H9 (cell line): Measurements from ENCODE around the gene RIPOR1. TPM values are rescaled to one million over a fixed set of nuclear protein-coding genes. Genes with fewer than 3 reads are reported as not detected.

Experiments
- DNase-seq: peaks from one replicate; pipeline ENCODE4 v3.0.0-alpha.2; 2017
- H2AFZ ChIP-seq: one replicate; pipeline ENCODE4 v1.6.1; 2013; ENCODE audit warnings: mild to moderate bottlenecking, low read length, control low read depth, moderate library complexity
- H2AK5ac ChIP-seq: 2 replicates; pipeline ENCODE4 v1.6.1; 2013; ENCODE audit warnings: low read length, control low read depth, mixed read lengths; ENCODE audit not compliant: insufficient read length
- H2BK120ac ChIP-seq: one replicate; pipeline ENCODE4 v1.6.1; 2013; ENCODE audit warnings: low read depth, mild to moderate bottlenecking, low read length, control low read depth, inconsistent platforms; ENCODE audit not compliant: poor library complexity, severe bottlenecking
- H2BK12ac ChIP-seq: 2 replicates; pipeline ENCODE4 v1.6.1; 2013; ENCODE audit warnings: low read length, control low read depth, mixed read lengths, low read depth; ENCODE audit not compliant: insufficient read length
- H2BK15ac ChIP-seq: 2 replicates; pipeline ENCODE4 v1.6.1; 2013; ENCODE audit warnings: low read depth, low read length, control low read depth
- H2BK20ac ChIP-seq: one replicate; pipeline ENCODE4 v1.6.1; 2013; ENCODE audit warnings: low read depth, mild to moderate bottlenecking, low read length, control low read depth, inconsistent platforms; ENCODE audit not compliant: poor library complexity, severe bottlenecking
- H2BK5ac ChIP-seq: 2 replicates; pipeline ENCODE4 v1.6.1; 2013; ENCODE audit warnings: low read length, control low read depth, mixed read lengths; ENCODE audit not compliant: insufficient read length
- H3K14ac ChIP-seq: 2 replicates; pipeline ENCODE4 v1.6.1; 2013; ENCODE audit warnings: low read length, control low read depth; ENCODE audit not compliant: insufficient read depth
- H3K18ac ChIP-seq: 2 replicates; pipeline ENCODE4 v1.6.1; 2013; ENCODE audit warnings: low read depth, mild to moderate bottlenecking, mixed read lengths, low read length, control low read depth; ENCODE audit not compliant: insufficient read length
- H3K23ac ChIP-seq: 2 replicates; pipeline ENCODE4 v1.6.1; 2013; ENCODE audit warnings: low read length, control low read depth, mixed read lengths, low read depth; ENCODE audit not compliant: insufficient read length
- H3K23me2 ChIP-seq: 2 replicates; pipeline ENCODE4 v1.6.1; 2013; ENCODE audit warnings: low read depth, mild to moderate bottlenecking, mixed read lengths, low read length, control low read depth; ENCODE audit not compliant: insufficient read length, poor library complexity, severe bottlenecking
- H3K27ac ChIP-seq: 2 replicates; pipeline ENCODE4 v1.5.1; 2013; ENCODE audit warnings: low read length, control low read depth, mixed read lengths, low read depth; ENCODE audit not compliant: insufficient read length
- H3K27me3 ChIP-seq: 2 replicates; pipeline ENCODE4 v1.6.1; 2013; ENCODE audit warnings: low read length, control low read depth, inconsistent platforms; ENCODE audit not compliant: insufficient read depth
- H3K4ac ChIP-seq: 2 replicates; pipeline ENCODE4 v1.6.1; 2013; ENCODE audit warnings: low read depth, mild to moderate bottlenecking, control low read depth, inconsistent platforms, low read length, moderate library complexity
- H3K4me1 ChIP-seq: 2 replicates; pipeline ENCODE4 v1.6.1; 2013; ENCODE audit warnings: low read length, control low read depth, inconsistent platforms; ENCODE audit not compliant: insufficient read depth
- H3K4me2 ChIP-seq: 2 replicates; pipeline ENCODE4 v1.6.1; 2013; ENCODE audit warnings: low read length, control low read depth, mixed read lengths; ENCODE audit not compliant: insufficient read length, insufficient read depth
- H3K56ac ChIP-seq: 2 replicates; pipeline ENCODE4 v1.6.1; 2013; ENCODE audit warnings: low read depth, mild to moderate bottlenecking, mixed read lengths, low read length, control low read depth; ENCODE audit not compliant: insufficient read length
- H3K79me1 ChIP-seq: 2 replicates; pipeline ENCODE4 v1.6.1; 2013; ENCODE audit warnings: low read depth, mild to moderate bottlenecking, moderate library complexity, low read length, control low read depth, inconsistent platforms; ENCODE audit not compliant: insufficient read depth, poor library complexity, severe bottlenecking
- H3K79me2 ChIP-seq: 2 replicates; pipeline ENCODE4 v1.6.1; 2013; ENCODE audit warnings: low read length, control low read depth, inconsistent platforms; ENCODE audit not compliant: insufficient read depth
- H3K9ac ChIP-seq: 2 replicates; pipeline ENCODE4 v1.6.1; 2013; ENCODE audit warnings: low read length, control low read depth, mixed read lengths; ENCODE audit not compliant: insufficient read length; ENCODE audit errors: extremely low read depth
- H3K9me3 ChIP-seq: one replicate; pipeline ENCODE4 v1.6.1; 2013; ENCODE audit warnings: low read depth, low read length, inconsistent platforms; ENCODE audit not compliant: control insufficient read depth
- H3T11ph ChIP-seq: one replicate; pipeline ENCODE4 v1.6.1; 2013; ENCODE audit warnings: mild to moderate bottlenecking, low read length, control low read depth, inconsistent platforms
- H4K20me1 ChIP-seq: one replicate; pipeline ENCODE4 v1.6.1; 2013; ENCODE audit not compliant: control insufficient read depth, insufficient read length, insufficient read depth
- H4K5ac ChIP-seq: 2 replicates; pipeline ENCODE4 v1.6.1; 2013; ENCODE audit warnings: low read depth, mild to moderate bottlenecking, mixed read lengths, low read length, control low read depth; ENCODE audit not compliant: insufficient read length
- H4K8ac ChIP-seq: replicated peaks from 2 replicates; pipeline ENCODE4 v1.6.1; 2013; ENCODE audit warnings: low read length, control low read depth, mixed read lengths, low read depth; ENCODE audit not compliant: insufficient read length
- H4K91ac ChIP-seq: 2 replicates; pipeline ENCODE4 v1.6.1; 2013; ENCODE audit warnings: low read depth, mild to moderate bottlenecking, moderate library complexity, mixed read lengths, low read length, control low read depth; ENCODE audit not compliant: insufficient read length
- H3K27ac Mint-ChIP-seq, 3 experiments: 2 replicates in 2 of 3; 3 replicates in 1 of 3; pipeline ENCODE4 v1.8.0; 2020 to 2021; ENCODE audit warnings: mixed read lengths in 3 of 3, mild to moderate bottlenecking in 1 of 3, moderate library complexity in 1 of 3
- H3K27me3 Mint-ChIP-seq: 2 replicates; pipeline ENCODE4 v1.8.0; 2021; ENCODE audit warnings: low read depth, mild to moderate bottlenecking, moderate library complexity, mixed read lengths
- H3K36me3 Mint-ChIP-seq, 3 experiments: 2 replicates in 2 of 3; 3 replicates in 1 of 3; pipeline ENCODE4 v1.8.0; 2020 to 2021; ENCODE audit warnings: low read depth in 3 of 3, mixed read lengths in 3 of 3; ENCODE audit not compliant: insufficient read depth in 1 of 3
- H3K4me1 Mint-ChIP-seq, 2 experiments: 2 replicates each; pipeline ENCODE4 v1.8.0; 2020; ENCODE audit warnings: mixed read lengths in 2 of 2
- H3K4me3 Mint-ChIP-seq, 2 experiments: 2 replicates in 1 of 2; 3 replicates in 1 of 2; pipeline ENCODE4 v1.8.0; 2020 to 2021; ENCODE audit warnings: mild to moderate bottlenecking in 2 of 2, mixed read lengths in 2 of 2, moderate library complexity in 1 of 2
- H3K9me3 Mint-ChIP-seq, 2 experiments: 2 replicates in 1 of 2; 3 replicates in 1 of 2; pipeline ENCODE4 v1.8.0; 2020; ENCODE audit warnings: mild to moderate bottlenecking in 2 of 2, mixed read lengths in 2 of 2, moderate library complexity in 1 of 2
- CTCF ChIP-seq: fragments of 200-600 bp; sonication (generic); conservative IDR thresholded peaks from 3 replicates; pipeline ENCODE4 v1.8.0; 2021; ENCODE audit warnings: antibody characterized with exemption, mild to moderate bottlenecking
- WGBS: extraction: QIAGEN DNeasy Blood & Tissue Kit; methylation state at CpG from one replicate; pipeline ENCODE4 v1.1.7; 2013; ENCODE audit warnings: missing lambda C conversion rate, low lambda C conversion rate, mixed read lengths; ENCODE audit not compliant: insufficient read length; ENCODE audit errors: extremely low coverage; 5-methylcytosine and 5-hydroxymethylcytosine counted together
- total RNA-seq: library from RNA; stranded (reverse); gene quantifications from 2 replicates; pipeline ENCODE4 v1.2.1, GENCODE V29; 2021

The RIPOR1 gene
- total RNA-seq, 1 experiment from 2014 or later, result 14.3 TPM

DNA sequence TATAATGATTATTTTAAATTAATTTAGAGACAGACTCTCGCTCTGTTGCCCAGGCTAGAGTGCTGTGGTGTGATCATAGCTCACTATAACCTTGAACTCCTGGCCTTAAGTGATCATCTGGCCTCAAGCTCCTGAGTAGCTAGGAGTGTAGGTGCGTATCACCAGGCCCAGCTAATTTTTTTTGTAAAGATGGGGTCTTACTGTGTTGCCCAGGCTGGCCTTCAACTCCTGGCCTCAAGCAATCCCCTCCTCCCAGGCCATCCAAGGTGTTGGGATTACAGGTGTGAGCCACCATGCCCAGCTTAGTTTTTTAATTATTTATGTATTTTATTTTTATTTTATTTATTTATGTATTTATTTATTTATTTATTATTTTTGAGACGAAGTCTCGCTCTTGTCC lies 51.6 kb downstream of the RIPOR1 start:
- DNase-seq, result no peak
- Histone ChIP-seq H3K23ac (no peak overlapping the region), H2BK12ac (no peak overlapping the region), H3K4me2 (no peak overlapping the region), H4K20me1 (no peaks in the 10 kb centered on the region), H3K14ac (no peak overlapping the region), H4K91ac (no peak overlapping the region), H4K5ac (no peak overlapping the region), H3K23me2 (no peaks in the 10 kb centered on the region), H2BK120ac (no peak overlapping the region), H2BK5ac (no peak overlapping the region), H3K27ac (no peak overlapping the region), H3K79me2 (peaks cover 8% of the 10 kb centered on the region; the same call in 1 of the 2 replicates), H3K18ac (no peak overlapping the region), H3K79me1 (peaks cover 5% of the 10 kb centered on the region), H2AFZ (no peak overlapping the region), H3K9ac (no peak overlapping the region), H3K9me3 (no peaks in the 10 kb centered on the region), H3T11ph (no peak overlapping the region), H3K56ac (no peak overlapping the region), H3K27me3 (no peaks in the 10 kb centered on the region), H2AK5ac (no peak overlapping the region), H2BK20ac (no peak overlapping the region), H3K4ac (no peak overlapping the region), H2BK15ac (no peak overlapping the region), H4K8ac (no peak overlapping the region), H3K4me1 (no peaks in the 10 kb centered on the region)
- peaks cover 18 to 39% (median 37%) of the 10 kb centered on the region in 3 experiments for H3K36me3 Mint-ChIP-seq
- H3K27ac Mint-ChIP-seq, result no peak overlapping the region
- no peaks in the 10 kb centered on the region for H3K27me3 Mint-ChIP-seq
- H3K9me3 Mint-ChIP-seq, result no peaks in the 10 kb centered on the region
- no peaks in the 10 kb centered on the region for H3K4me1 Mint-ChIP-seq
- no peak overlapping the region for H3K4me3 Mint-ChIP-seq
- TF ChIP-seq CTCF, result no peak
- no CpG with 5 or more reads among the region's 4 CpGs for WGBS
